K562 (cell line): ENCODE measurements around the gene BBOX1.

Experiments used
- CTCF ChIP-seq, 3 experiments: IDR thresholded peaks in 2 of 3; conservative IDR thresholded peaks in 1 of 3; 2 replicates each; pipeline ENCODE4 v1.5.1; 2011 to 2012; ENCODE audit warnings: low read length in 3 of 3, mild to moderate bottlenecking in 3 of 3, control low read depth in 2 of 3, improper control_type of control experiment in 1 of 3, inconsistent platforms in 1 of 3, low read depth in 1 of 3, mixed read lengths in 1 of 3, moderate library complexity in 1 of 3; ENCODE audit not compliant: insufficient read depth in 2 of 3
- ESRRA ChIP-seq: fragments of 450-650 bp; IDR thresholded peaks from 2 replicates; pipeline ENCODE4 v1.6.1; 2014; ENCODE audit warnings: low read depth, mild to moderate bottlenecking, moderate library complexity, borderline replicate concordance
- GABPB1 ChIP-seq: sonication (generic); formaldehyde crosslinking; IDR thresholded peaks from 2 replicates; pipeline ENCODE4 v1.8.0; 2022; ENCODE audit warnings: mild to moderate bottlenecking, missing genetic modification reagents
- GTF2A2 ChIP-seq: IDR thresholded peaks from 2 replicates; pipeline ENCODE4 v1.6.1; 2016; ENCODE audit warnings: mild to moderate bottlenecking, missing genetic modification characterization, missing compliant biosample characterization
- HIVEP1 ChIP-seq: fragments of 250-450 bp; sonication (Bioruptor Pico); IDR thresholded peaks from 2 replicates; pipeline ENCODE4 v1.4.0; 2020; ENCODE audit warnings: mild to moderate bottlenecking
- HNRNPLL ChIP-seq: fragments of 200-400 bp; formaldehyde crosslinking; IDR thresholded peaks from 2 replicates; pipeline ENCODE4 v1.6.1; 2017; ENCODE audit warnings: low read length, low read depth, mild to moderate bottlenecking; ENCODE audit not compliant: poor library complexity, severe bottlenecking
- MXD1 ChIP-seq: fragments of 250-450 bp; sonication (Bioruptor Pico); IDR thresholded peaks from 2 replicates; pipeline ENCODE4 v1.8.0; 2021; ENCODE audit warnings: borderline replicate concordance, mild to moderate bottlenecking, moderate library complexity; ENCODE audit not compliant: poor library complexity, severe bottlenecking
- NFIC ChIP-seq: fragments of 450-650 bp; IDR thresholded peaks from 2 replicates; pipeline ENCODE4 v1.6.1; 2017; ENCODE audit warnings: mild to moderate bottlenecking, inconsistent platforms
- SMC3 ChIP-seq: conservative IDR thresholded peaks from 2 replicates; pipeline ENCODE4 v1.6.1; 2011; ENCODE audit warnings: low read depth, low read length, improper control_type of control experiment; ENCODE audit not compliant: insufficient read depth
- TAF1 ChIP-seq: IDR thresholded peaks from 2 replicates; pipeline ENCODE4 v1.6.1; 2011; ENCODE audit warnings: mild to moderate bottlenecking, low read length, moderate library complexity; ENCODE audit not compliant: insufficient read depth, control insufficient read depth, severe bottlenecking; ENCODE audit errors: extremely low read depth
- TAF7 ChIP-seq: fragments of 450-650 bp; IDR thresholded peaks from 2 replicates; pipeline ENCODE4 v1.6.1; 2016; ENCODE audit warnings: missing genetic modification characterization, missing compliant biosample characterization
- TSHZ1 ChIP-seq: fragments of 250-450 bp; sonication (Bioruptor Pico); IDR thresholded peaks from 2 replicates; pipeline ENCODE4 v1.4.0; 2020; ENCODE audit warnings: mild to moderate bottlenecking, moderate library complexity
- ZBTB5 ChIP-seq: fragments of 450-650 bp; IDR thresholded peaks from 2 replicates; pipeline ENCODE4 v1.6.1; 2017; ENCODE audit warnings: antibody characterized with exemption
- ZZZ3 ChIP-seq: fragments of 450-650 bp; IDR thresholded peaks from 2 replicates; pipeline ENCODE4 v1.6.1; 2016; ENCODE audit warnings: antibody characterized with exemption, mild to moderate bottlenecking, moderate library complexity

GRCh38 chr11:27059431-27059830, 18.8 kb downstream of the BBOX1 start:
- no peak for TF ChIP-seq GABPB1 (CRISPR knock-in tag)
- TF ChIP-seq HIVEP1 (CRISPR knock-in tag), result no peak
- no peak for TF ChIP-seq SMC3
- no peak for TF ChIP-seq TSHZ1 (CRISPR knock-in tag)
- TF ChIP-seq CTCF (IDR thresholded peaks at IDR 0.05 in 2 of 3, conservative IDR thresholded peaks at IDR 0.05 in 1 of 3; ENCODE audit: insufficient read depth in 2 of 3, low read depth in 1 of 3, low read length in 3 of 3), result no peak
- TF ChIP-seq MXD1, result no peak
- TF ChIP-seq NFIC, result no peak
- no peak for TF ChIP-seq ZBTB5
- no peak for TF ChIP-seq HNRNPLL
- no peak for TF ChIP-seq ZZZ3
- no peak for TF ChIP-seq ESRRA
- no peak for TF ChIP-seq TAF1
- TF ChIP-seq GTF2A2 (tag), result no peak
- TF ChIP-seq TAF7 (tag), result no peak
